Adrenal gland (tissue), 12 donors: ENCODE data around the gene FOXS1. TPM values are rescaled to one million over a fixed set of nuclear protein-coding genes. Genes with fewer than 3 reads are reported as not detected.

ENCODE experiments used
- DNase-seq, 7 donors: peaks; one replicate each; pipeline ENCODE4 v3.0.0-alpha.2; 2019 to 2020
- H3K27ac ChIP-seq, 5 donors: fragments of 200-600 bp; sonication (generic) in 4 of 5; 1 replicate in 3 of 5; 2 replicates in 2 of 5; pipeline versions ENCODE4 v1.5.1 to v1.8.0; 2016 to 2020; ENCODE audit warnings: mild to moderate bottlenecking in 1 of 5
- H3K27me3 ChIP-seq: fragments of 200-600 bp; 2 replicates; pipeline ENCODE4 v1.8.0; 2021
- H3K36me3 ChIP-seq, 2 donors: fragments of 200-600 bp; replicated peaks in 1 of 2; 1 replicate in 1 of 2; 2 replicates in 1 of 2; pipeline versions ENCODE4 v1.5.1 to v1.8.0; 2018 to 2022
- H3K4me1 ChIP-seq, 2 donors: fragments of 200-600 bp; replicated peaks in 1 of 2; 1 replicate in 1 of 2; 2 replicates in 1 of 2; pipeline versions ENCODE4 v1.5.1 to v1.8.0; 2018 to 2021
- H3K4me3 ChIP-seq, 4 donors: fragments of 200-600 bp; sonication (generic) in 3 of 4; one replicate each; pipeline ENCODE4 v1.5.1; 2016 to 2018
- H3K9me3 ChIP-seq, 3 donors: fragments of 200-600 bp; sonication (generic) in 1 of 3; replicated peaks in 1 of 3; 1 replicate in 2 of 3; 2 replicates in 1 of 3; pipeline versions ENCODE4 v1.5.1 to v1.8.0; 2016 to 2021
- POLR2A ChIP-seq, 2 donors: fragments of 450-650 bp; IDR thresholded peaks; one replicate each; pipeline ENCODE4 v1.6.1; 2017; ENCODE audit warnings: antibody characterized with exemption in 2 of 2, mild to moderate bottlenecking in 2 of 2, moderate library complexity in 1 of 2
- WGBS, 4 donors: extraction: QIAGEN DNeasy Blood & Tissue Kit in 2 of 4; methylation state at CpG; one replicate each; pipeline versions ENCODE4 v1.1.5 to v1.1.7; 2013 to 2017; 5-methylcytosine and 5-hydroxymethylcytosine counted together
- intact Hi-C, 2 donors: fragments of 100-400 bp; cut with DNase I; formaldehyde crosslinking; loops; one replicate each; pipeline versions ENCODE4 v1.14.1 to v1.15.0; 2022 to 2023
- polyA plus RNA-seq, 3 donors: library from polyadenylated mRNA; stranded (reverse); fragments of 200-250 nt in 2 of 3; fragments of 350-450 nt in 1 of 3; fragmentation: Illumina TruSeq in 1 of 3; extraction: RNeasy Lipid Tissue Mini Kit (QIAGEN cat#74804) in 1 of 3; gene quantifications; one replicate each; pipeline ENCODE4 v1.2.3, GENCODE V29; 2013 to 2014
- total RNA-seq, 9 donors: library from RNA; depleted of rRNA in 4 of 9; stranded (reverse); fragments of >200 nt in 4 of 9; fragments of 120-200 nt in 1 of 9; fragmentation: NEBNext Ultra II Directional in 1 of 9; extraction: Animal tissue kit (Norgen Biotek cat#: 25700) in 1 of 9; gene quantifications; one replicate each; pipeline versions ENCODE4 v1.1.0 to v1.2.4, GENCODE V29; 2013 to 2023
- TF ChIP-seq, protein P1 (sequence below), 6 experiments: fragments of 450-650 bp in 4 of 6; fragments of 200-600 bp in 2 of 6; sonication (generic) in 1 of 6; IDR thresholded peaks; 1 replicate in 5 of 6; 2 replicates in 1 of 6; pipeline versions ENCODE4 v1.5.1 to v1.8.0; 2016 to 2021; ENCODE audit warnings: antibody characterized with exemption in 6 of 6, mild to moderate bottlenecking in 2 of 6, moderate library complexity in 1 of 6
- donor health status: healthy with polysubstance abuse.
- donor health status: Bipolar disorder and iron deficiency.
- donor health status: DM: yes; HTN: yes; CAD: no.
- donor health status: DM: no; HTN: no; CAD: no.
- donor health status: DM: no; HTN: no; CAD: no.
- donor health status: DM: yes; HTN: yes; CAD: no.

The FOXS1 gene
- total and polyA plus RNA-seq, 12 donors, result 0.22 to 6.0 (median 2.0) TPM

DNA sequence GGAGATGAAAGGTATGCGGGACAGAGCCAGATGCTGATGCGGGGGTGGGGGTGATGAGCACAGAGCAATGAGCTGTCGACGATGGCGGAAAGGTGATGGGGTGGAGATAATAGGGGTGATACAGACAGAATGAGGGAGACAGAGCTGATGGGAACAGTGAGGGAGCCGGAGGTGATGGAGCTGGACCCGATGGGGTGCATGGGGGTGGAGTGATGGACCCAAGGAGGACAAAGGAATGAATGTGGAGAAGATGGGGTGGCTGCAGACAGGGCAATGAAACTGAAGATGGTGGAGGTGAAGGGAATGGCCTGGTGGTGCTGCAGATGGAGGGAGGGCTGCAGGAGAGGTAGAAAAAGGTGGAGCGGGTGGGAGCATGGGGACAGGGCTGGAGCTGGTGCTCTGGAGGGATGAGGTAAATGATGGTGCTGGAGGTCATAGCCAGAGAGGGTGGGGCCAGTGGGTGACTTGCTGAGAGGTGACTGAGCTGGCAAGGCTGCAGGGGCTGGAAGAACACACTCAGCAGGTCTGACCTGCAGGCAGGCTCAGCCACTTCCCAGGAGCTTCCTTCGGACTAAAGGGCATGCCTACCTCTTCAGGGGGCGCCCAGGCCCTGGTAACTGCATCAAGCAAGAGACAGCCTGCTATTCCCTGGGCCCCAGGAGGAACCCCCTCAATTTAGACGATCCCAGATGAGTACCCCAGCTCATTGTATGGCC lies 6.0 kb upstream of the FOXS1 start:
- Histone ChIP-seq H3K4me3 (no peak overlapping the region), H3K36me3 (no peaks in the 10 kb centered on the region), H3K27me3 (no peaks in the 10 kb centered on the region), H3K9me3 (no peaks in the 10 kb centered on the region), H3K27ac (no peak overlapping the region), H3K4me1 (no peaks in the 10 kb centered on the region)
- no peak for TF ChIP-seq POLR2A (IDR thresholded peaks at IDR 0.05)
- TF ChIP-seq, protein P1, sequence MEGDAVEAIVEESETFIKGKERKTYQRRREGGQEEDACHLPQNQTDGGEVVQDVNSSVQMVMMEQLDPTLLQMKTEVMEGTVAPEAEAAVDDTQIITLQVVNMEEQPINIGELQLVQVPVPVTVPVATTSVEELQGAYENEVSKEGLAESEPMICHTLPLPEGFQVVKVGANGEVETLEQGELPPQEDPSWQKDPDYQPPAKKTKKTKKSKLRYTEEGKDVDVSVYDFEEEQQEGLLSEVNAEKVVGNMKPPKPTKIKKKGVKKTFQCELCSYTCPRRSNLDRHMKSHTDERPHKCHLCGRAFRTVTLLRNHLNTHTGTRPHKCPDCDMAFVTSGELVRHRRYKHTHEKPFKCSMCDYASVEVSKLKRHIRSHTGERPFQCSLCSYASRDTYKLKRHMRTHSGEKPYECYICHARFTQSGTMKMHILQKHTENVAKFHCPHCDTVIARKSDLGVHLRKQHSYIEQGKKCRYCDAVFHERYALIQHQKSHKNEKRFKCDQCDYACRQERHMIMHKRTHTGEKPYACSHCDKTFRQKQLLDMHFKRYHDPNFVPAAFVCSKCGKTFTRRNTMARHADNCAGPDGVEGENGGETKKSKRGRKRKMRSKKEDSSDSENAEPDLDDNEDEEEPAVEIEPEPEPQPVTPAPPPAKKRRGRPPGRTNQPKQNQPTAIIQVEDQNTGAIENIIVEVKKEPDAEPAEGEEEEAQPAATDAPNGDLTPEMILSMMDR (IDR thresholded peaks at IDR 0.05), result no peak
- no peak for DNase-seq
- intact Hi-C loops, result loop anchor here (5.0 to 10.0 kb wide), 5 partner anchors 101 to 803 kb away; partner anchors contain the start of gene PDRG1 (in 2 of the 2)
- 60 to 71% (median 66%) methylated on average over 9 to 11 of the region's 11 CpGs for WGBS, 4 donors

DNA sequence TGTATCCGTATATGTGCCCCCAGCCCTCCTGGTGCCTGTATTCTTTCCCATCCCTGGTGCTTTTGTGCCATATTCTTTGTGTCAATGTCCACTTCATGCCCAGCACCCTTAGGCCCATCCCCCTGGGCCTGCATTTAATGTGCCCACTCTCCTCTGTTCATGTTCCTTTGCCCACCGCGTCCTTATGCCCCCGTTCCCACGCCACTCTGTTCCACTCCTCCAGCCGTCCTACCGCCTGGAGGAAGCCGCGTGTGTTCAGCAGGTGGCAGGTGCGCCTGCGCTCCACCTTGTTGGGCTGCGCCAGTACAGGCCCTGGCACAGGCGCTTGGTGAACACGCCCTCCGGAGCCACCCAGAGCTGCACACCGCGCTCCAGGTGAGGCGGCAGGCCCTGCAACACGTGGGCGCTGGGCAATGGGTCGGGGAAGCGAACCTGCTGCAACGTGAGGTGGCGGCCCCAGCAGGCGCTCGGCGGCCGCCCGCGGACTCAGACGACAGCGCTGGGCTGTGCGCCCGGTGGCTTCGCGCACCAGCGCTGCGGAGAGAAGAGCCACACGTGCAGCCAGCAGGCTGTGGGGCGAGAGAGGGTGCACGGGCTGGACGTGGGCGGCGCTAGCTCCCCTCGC lies 4.0 kb upstream of the FOXS1 start:
- H3K27ac ChIP-seq, result no peak overlapping the region
- TF ChIP-seq POLR2A (IDR thresholded peaks at IDR 0.05), result no peak
- TF ChIP-seq, protein P1 (IDR thresholded peaks at IDR 0.05), result no peak
- intact Hi-C loops, result no loop called here
- H3K4me1 ChIP-seq, result no peaks in the 10 kb centered on the region
- no peaks in the 10 kb centered on the region for H3K36me3 ChIP-seq
- 29 to 47% (median 30%) methylated on average over 18 to 45 of the region's 45 CpGs for WGBS, 4 donors
- no peak for DNase-seq
- no peak overlapping the region for H3K4me3 ChIP-seq
- no peaks in the 10 kb centered on the region for H3K9me3 ChIP-seq
- H3K27me3 ChIP-seq, result no peaks in the 10 kb centered on the region

DNA sequence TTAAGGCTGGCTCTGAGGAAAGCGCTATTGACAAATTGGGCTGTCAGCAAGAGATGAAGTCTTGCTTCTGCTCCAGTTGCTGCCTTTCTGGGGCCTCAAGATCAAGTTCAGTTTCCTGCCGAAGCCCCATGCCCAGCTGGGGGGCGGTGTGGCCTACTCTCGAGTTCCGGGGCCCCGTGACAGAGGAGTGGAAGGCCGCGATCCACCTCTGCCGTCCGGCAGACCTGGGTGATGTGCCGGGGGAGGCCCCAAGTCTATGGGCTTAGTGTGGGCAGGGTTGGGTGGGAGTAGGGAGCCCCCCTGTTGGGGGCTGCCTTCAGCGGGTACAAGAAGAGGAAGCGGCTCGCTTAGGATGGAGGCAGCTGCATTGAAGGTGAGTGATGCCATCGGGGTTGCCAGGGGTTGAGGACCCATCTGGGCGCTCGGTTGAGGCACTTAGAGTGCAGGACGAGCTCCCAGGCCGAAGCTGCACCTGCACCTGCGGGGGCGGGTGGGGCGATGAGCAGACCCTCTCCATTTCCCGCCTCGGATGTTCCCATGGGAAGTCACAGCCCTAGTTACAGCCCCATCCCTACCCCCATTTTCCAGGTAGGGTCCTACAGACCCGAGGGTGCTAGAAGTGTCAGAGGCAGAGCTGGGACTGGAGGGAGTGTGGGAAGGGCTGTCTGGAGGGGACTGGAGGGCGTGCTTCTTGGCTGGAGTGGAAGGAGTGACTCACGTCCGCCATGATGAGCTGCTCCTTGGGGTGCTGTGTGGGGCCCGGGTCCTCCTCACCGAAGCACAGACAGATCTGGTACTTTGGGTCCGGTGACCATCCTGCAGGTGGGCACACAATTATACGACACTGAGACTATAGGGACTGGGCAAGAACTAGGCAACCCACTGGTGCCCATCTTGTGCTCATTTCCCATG lies 2.9 kb upstream of the FOXS1 start:
- Histone ChIP-seq H3K4me1 (no peaks in the 10 kb centered on the region), H3K36me3 (no peaks in the 10 kb centered on the region), H3K9me3 (no peaks in the 10 kb centered on the region), H3K4me3 (no peak overlapping the region), H3K27me3 (no peaks in the 10 kb centered on the region), H3K27ac (no peak overlapping the region)
- intact Hi-C loops, result no loop called here
- 65 to 83% (median 75%) methylated on average over 14 to 32 of the region's 32 CpGs for WGBS, 4 donors
- TF ChIP-seq, protein P1 (IDR thresholded peaks at IDR 0.05), result no peak
- no peak for TF ChIP-seq POLR2A (IDR thresholded peaks at IDR 0.05)
- DNase-seq, result no peak

DNA sequence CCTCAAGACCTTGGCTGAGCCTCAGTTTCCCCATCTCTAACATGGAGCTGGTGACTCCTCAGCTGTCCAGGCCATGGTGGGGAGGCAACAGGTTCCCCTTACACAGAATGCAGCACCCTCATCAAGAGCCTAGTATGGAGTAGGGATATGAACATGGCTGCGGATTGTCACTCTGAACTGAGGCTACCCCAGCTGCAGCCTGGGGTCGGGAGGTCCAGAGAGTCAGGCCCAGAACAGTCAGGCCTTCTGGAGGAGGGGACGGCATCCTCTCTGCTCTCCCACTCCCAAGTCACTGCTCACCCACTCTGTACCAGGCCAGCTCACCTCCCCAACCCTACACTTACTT lies 1.4 kb upstream of the FOXS1 start:
- WGBS, 4 donors, result 47 to 61% (median 55%) methylated on average over 2 to 3 of the region's 3 CpGs
- no peak overlapping the region for H3K27ac ChIP-seq
- H3K36me3 ChIP-seq, result no peaks in the 10 kb centered on the region
- TF ChIP-seq, protein P1 (IDR thresholded peaks at IDR 0.05), result no peak
- TF ChIP-seq POLR2A (IDR thresholded peaks at IDR 0.05), result no peak
- no peaks in the 10 kb centered on the region for H3K27me3 ChIP-seq
- H3K4me1 ChIP-seq, result no peaks in the 10 kb centered on the region
- no peak for DNase-seq
- H3K4me3 ChIP-seq, result no peak overlapping the region
- intact Hi-C loops, result no loop called here
- no peaks in the 10 kb centered on the region for H3K9me3 ChIP-seq
